Stimulated activated CD4-positive, alpha-beta T cell treated with anti-CD3 and anti-CD28 coated beads, Interleukin-15, amount 100 ng/mL, for 48 hours (primary cell): ENCODE results near the gene ACTG1.

ENCODE experiments used
- DNase-seq, 2 donors: peaks; one replicate each; pipeline ENCODE4 v3.0.0-alpha.2; 2020; ENCODE audit warnings: low read depth in 2 of 2

The ACTG1 gene

DNA sequence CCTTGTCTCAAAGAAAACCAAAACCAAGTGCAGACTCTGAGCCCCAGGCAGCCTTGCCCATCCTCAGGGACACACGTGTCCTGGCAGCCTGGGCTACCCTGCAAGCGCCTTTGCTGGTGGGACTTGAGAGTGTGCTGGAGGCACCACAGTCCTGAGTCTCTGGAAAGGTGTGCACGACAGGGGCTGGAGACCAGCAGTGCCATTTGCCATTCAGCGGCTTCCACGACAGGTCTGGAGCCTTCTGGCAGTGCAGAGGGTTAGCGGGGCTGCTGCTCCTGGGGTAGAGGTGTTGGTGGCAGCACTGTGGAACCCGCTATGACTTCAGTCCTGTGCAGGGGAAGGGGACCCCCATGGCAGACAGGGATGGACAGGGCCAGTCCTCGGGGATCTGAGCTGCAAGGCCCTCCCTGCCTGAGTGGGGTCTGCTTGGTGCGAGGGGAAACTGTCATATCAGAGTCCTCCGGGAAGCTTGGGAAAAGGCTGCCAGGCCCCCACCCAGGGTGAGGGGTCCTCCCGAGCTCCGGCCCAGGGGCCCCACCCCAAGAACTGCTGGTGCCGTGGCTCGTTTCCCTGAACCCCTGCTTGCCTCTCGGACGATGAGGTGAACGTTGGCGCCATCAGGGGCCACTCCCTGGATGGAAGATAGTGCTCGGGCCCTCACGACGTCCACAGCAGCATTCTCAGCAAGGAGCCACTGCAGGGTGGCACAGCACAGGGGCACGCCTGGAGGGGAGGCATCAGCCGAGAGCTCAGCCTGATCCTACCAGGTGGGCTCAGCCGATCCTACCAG, 32.8 kb upstream of the ACTG1 start:
- no peak for DNase-seq

GRCh38 chr17:81544281-81544974, 31.8 kb upstream of the ACTG1 start:
- no peak for DNase-seq

GRCh38 chr17:81543756-81544155, 31.2 kb upstream of the ACTG1 start:
- DNase-seq = no peak

GRCh38 chr17:81543339-81543675, 30.7 kb upstream of the ACTG1 start:
- DNase-seq = no peak

- no peak for DNase-seq
Measured at GRCh38 chr17:81542431-81543338, 30.1 kb upstream of the ACTG1 start.

DNA sequence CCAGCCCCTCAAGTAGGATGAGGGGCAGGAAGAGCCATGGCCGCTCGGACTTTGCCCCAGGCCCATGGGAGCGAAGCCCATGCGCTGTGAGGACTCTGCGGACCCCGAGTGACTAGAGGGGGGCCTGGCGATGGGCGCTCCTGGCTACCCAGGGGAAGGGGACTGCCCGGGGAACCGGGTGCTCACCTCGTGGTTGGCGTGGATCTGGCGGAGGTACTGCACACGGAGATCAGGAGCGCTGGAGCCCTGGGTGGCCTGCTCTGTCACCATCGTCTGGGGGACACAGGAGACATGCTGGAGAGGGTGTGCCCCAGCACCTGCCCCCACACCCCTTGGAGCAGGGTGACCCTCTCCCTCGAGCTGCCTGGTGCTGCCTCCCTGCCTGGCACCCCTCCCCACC, 28.5 kb upstream of the ACTG1 start:
- DNase-seq = no peak

DNA sequence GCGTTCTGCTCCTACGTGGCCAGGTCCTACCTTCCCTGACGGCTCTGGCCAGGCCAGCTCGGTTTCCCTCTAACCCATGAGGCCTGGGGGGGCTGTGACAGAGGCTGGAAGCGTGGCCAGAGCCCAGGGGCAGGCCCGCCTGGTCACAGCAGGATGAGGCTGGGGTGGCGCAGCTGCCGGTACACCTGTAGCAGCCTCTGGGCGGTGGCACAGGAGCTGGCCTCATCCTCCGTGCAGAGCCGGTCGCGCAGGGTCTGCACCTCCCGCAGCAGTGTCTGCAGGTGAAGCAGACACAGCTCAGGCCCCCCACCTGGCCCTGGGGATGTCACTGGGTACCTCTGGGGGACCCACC, 28.1 kb upstream of the ACTG1 start:
- no peak for DNase-seq

DNA sequence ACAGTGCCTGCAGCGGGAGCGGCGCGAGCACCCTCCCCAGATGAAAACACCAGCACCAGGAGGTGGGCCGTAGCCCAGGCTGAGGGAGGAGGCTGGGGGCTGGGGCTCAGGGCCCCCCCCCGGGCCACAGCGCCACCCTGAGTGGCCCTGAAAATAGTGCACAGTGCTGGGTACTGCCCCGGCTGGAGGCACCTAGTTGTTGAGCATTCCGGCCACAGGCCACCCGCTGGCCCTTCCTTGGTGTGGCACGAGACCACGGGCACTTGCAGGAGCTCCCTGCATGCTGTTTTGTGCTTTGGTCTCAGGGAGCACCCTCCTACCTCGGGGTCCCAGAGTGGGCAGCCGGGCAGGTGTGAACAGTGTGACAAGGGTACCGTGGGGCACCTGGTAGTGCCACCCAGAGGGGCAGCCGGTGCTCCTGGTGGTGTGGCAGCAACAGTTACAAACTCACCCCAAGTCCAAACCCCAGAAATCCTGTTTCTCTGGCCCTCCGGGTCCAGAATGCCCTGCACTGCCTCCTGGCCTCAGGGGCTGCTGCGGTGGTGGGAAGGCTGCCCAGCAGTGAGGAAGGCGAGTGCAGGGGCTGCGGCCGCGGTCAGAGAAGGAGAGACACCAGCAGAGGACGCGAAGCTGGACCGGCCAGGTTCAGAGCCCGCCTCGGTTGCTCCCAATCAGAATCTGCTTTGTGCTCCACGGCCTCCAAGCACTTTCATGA, 27.5 kb upstream of the ACTG1 start:
- no peak for DNase-seq

GRCh38 chr17:81539571-81539900, 26.9 kb upstream of the ACTG1 start:
- DNase-seq = no peak

- DNase-seq = no peak
Measured at GRCh38 chr17:81538651-81539570, 26.3 kb upstream of the ACTG1 start.

- no peak for DNase-seq
Measured at GRCh38 chr17:81537856-81538555, 25.4 kb upstream of the ACTG1 start.

DNA sequence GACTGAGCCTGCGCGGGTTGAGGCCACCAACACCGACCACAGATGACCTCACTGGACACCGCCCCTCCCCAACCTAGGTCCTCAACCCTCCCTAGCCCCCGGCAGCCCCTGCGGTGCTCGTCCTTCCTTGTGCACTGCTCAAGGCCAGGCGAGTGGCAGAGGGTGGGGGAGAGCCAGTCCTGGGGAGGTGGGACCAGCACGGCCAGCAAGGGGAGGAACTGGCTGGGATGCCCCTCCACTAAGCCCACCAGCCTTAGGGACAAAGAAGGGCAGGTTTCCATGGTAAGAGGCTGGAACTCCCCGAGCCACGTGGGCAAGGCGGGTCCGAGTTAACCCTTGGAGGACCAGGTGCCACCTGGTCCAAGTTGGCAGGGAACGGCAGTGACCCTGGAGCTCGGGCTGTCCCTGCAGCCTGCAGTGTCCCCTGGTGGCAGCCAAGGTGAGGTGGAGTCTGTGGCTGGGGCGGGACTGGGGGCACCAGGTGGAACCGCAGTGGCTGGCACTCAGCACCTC, 24.8 kb upstream of the ACTG1 start:
- peak in 1 of 2 donors; percentile 20 for DNase-seq

DNA sequence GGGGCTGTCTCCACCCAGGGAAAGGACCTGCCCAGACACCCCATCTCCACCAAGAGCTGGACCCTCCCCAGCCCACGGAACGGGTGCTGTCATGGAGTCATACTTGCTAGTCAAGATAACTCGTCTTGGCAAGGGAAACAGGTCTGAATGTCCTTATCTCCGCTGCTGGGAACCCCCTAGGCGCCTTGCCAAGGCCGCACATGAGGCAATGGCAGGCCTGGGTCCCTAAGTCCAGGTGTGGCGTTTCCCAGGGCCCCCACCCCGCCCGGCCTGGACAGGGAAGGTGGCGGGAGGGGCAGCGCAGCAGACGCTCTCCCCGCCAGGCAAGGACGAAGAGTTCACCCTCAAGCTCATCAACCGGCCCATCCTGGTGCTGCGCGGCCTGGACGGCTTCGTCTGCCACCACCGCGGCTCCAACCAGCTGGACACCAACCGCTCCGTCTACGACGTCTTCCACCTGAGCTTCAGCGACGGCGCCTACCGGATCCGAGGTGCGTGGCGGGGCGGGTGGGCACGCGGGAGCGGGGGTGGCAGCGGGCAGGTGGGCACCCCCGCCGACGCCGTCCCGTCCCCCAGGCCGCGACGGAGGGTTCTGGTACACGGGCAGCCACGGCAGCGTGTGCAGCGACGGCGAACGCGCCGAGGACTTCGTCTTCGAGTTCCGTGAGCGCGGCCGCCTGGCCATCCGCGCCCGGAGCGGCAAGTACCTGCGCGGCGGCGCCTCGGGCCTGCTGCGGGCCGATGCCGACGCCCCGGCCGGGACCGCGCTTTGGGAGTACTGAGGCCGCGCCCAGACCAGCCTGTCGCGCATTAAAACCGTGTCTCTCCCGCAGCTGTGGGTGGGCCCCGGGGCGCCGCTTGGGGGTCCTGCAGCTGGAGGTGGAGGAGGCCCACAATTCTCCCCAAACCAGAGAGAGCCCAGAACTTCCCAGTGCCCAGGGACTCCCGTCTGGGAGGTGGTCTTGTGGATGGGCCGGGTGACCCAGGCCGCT, 24.0 kb upstream of the ACTG1 start:
- DNase-seq = no peak

- DNase-seq = no peak
Measured at GRCh38 chr17:81535480-81536298, 23.1 kb upstream of the ACTG1 start.

- no peak for DNase-seq
Measured at GRCh38 chr17:81535007-81535328, 22.4 kb upstream of the ACTG1 start.

- no peak for DNase-seq
Measured at GRCh38 chr17:81534157-81535006, 21.8 kb upstream of the ACTG1 start.
